ENCODE measurements around the gene RFC5. TPM values are rescaled to one million over a fixed set of nuclear protein-coding genes. Genes with fewer than 3 reads are reported as not detected.
A peak's percentile ranks its signal among the peaks of the same experiment; 100 is the strongest.

The RFC5 gene
- total RNA-seq, 1 donor from 2014 or later, result 22.8 TPM

DNA sequence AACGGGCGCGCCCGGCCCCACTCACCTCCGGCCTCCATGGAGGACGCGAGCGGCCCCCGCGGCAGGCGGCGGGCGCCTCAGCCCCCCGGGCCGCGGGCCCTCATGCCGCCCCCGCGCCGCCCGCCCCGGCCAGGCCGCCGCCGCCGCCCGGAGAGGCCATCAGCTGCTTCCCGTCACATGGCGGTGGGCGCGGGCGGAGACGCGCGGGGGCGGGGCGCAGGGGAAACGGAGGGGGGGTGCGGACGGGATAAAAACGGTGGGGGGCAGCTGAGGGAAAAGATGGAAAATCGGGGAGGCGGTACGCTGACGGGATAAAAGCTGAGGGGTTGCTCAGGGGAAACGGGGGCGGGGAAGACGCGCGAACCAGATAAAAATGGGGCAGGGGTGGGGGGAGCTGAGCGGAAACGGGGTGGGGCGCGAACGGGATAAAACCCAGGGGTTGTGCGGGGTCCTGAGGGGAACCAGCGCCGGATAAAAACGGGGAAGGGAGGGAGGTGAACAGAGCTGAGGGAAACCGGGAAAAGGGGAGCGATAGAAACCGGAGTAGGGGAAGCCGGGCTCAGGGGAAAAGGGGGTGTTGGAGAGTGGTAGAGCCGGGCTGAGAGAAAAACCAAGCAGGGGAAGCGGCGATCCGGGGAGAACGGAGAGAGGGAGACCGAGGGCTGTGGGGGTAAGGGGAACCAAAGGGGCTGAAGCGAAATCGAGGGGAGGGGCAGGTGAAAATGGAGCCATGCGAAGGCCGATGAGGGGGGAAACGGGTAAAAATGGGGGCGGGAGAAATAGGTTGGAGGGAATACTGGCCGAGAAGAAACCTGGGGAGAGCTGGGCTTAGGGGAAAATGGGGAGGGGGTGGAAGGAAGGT lies 44.7 kb downstream of the RFC5 start, which contains the start of gene WSB2:
Gene WSB2, minus strand, starts transcription at position 169 of the 862 bp plus-strand sequence. Its CDS starts 131 bp downstream, at position 38.
- peak within 1 kb of the TSS; percentile 96 for H3K27ac Mint-ChIP-seq
- no peaks in the 10 kb centered on the region for H3K36me3 Mint-ChIP-seq
- peak within 1 kb of the TSS; percentile 87 for H3K4me3 Mint-ChIP-seq
- DNase-seq (ENCODE audit: low spot score in 2 of 2, unreplicated experiment in 2 of 2), result peak; percentile 53 to 55
- H3K9me3 Mint-ChIP-seq, result no peaks in the 10 kb centered on the region
- peaks cover 28% of the 10 kb centered on the region for H3K4me1 Mint-ChIP-seq
- TF ChIP-seq, protein P1, sequence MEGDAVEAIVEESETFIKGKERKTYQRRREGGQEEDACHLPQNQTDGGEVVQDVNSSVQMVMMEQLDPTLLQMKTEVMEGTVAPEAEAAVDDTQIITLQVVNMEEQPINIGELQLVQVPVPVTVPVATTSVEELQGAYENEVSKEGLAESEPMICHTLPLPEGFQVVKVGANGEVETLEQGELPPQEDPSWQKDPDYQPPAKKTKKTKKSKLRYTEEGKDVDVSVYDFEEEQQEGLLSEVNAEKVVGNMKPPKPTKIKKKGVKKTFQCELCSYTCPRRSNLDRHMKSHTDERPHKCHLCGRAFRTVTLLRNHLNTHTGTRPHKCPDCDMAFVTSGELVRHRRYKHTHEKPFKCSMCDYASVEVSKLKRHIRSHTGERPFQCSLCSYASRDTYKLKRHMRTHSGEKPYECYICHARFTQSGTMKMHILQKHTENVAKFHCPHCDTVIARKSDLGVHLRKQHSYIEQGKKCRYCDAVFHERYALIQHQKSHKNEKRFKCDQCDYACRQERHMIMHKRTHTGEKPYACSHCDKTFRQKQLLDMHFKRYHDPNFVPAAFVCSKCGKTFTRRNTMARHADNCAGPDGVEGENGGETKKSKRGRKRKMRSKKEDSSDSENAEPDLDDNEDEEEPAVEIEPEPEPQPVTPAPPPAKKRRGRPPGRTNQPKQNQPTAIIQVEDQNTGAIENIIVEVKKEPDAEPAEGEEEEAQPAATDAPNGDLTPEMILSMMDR (IDR thresholded peaks at IDR 0.05; ENCODE audit: unreplicated experiment), result no peak
- H3K27me3 Mint-ChIP-seq (ENCODE audit: low read depth), result no peaks in the 10 kb centered on the region

DNA sequence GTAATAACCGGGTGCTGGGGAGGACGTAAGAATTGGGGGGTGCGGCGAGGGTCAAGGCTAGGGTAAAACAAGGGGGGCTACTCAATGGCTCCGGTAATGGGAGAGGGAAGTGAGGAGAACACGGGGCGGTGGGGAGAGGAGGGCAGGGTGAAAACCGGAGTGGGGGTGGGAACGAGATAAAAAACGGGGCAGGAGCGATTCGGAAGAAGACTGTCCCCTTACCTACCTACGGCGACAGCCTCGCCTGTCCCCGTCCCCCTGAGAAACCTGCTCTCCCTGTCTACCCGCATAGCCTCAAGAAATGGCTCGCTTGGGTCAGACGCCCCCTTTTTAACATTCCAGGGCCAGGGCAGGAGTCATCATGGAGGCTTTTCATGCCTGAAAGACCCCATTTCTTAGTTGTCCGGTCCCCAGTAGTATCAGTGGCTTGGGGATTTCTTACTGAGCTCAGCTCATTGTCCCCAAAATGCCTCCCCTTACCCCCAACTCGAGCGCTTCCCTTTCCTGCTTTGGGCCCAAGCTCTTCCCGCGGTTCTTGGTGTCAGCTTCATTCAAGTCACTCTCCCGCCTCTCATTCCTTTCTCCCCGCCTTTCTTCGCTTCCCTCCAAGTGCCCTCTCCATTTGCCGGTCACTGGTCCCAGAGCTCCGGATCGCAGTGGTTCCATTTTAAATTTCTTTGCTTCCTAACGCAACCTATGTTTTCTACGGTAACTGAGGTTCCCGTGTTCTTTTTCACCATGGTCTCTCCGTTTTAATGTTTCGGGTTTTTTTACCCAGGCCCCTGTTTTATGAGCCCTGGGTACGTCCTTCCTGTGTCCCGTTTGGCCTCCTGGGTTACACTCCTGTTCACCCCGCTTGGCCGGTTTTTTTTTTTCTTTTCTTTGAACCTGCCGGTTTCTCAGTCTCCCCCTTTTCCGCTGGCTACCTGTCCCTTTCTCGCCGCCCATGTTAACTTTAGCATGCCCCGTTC lies 45.7 kb downstream of the RFC5 start:
- Mint-ChIP-seq H3K36me3 (no peaks in the 10 kb centered on the region), H3K27me3 (ENCODE audit: low read depth) (no peaks in the 10 kb centered on the region), H3K4me3 (peak overlapping the region; percentile 87), H3K9me3 (no peaks in the 10 kb centered on the region), H3K27ac (peak overlapping the region; percentile 96), H3K4me1 (peaks cover 28% of the 10 kb centered on the region)
- TF ChIP-seq, protein P1 (IDR thresholded peaks at IDR 0.05; ENCODE audit: unreplicated experiment), result no peak
- DNase-seq (ENCODE audit: low spot score in 2 of 2, unreplicated experiment in 2 of 2), result peak in 1 of 2 experiments; percentile 42

DNA sequence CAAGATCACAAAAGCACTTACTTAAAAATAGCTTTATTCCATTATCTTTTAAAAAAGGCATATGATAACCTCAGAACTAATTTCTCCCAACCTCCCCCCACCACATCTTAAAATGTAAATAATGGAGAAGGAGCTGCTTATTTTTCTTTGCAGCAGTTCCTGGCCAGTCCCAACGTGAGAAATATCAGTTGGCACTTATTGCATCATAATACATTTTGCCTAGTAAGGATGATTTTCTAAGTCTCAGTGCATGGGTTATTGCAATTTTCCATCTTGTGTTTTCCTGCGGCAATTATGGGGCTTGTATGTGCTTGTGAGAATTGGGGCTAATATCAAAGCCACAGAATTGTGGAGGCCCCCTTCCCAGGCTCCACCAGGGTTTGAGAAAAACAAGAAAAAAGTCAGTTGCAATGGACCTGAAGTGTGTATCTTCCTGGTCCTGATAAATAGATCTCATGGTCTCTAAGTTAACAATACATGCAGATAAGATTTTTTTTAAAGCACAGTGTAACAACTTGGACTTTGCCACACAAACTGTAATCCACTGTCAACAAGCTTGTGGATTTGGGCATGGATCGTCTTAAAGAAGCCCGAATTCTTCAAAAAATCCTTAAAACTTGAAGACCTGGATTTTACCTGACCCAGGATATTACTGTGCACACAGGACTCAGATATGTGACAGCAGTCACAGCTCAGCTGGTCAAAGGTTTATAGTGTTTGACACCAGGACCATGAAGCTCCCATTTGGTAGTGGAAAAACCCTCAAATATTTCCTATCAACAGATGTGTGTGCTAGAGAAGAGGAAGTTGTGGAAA lies 47.3 kb downstream of the RFC5 start:
- peaks cover 1% of the 10 kb centered on the region for H3K36me3 Mint-ChIP-seq
- H3K4me1 Mint-ChIP-seq, result peaks cover 28% of the 10 kb centered on the region
- peak overlapping the region; percentile 87 for H3K4me3 Mint-ChIP-seq
- TF ChIP-seq, protein P1 (IDR thresholded peaks at IDR 0.05; ENCODE audit: unreplicated experiment), result no peak
- peak overlapping the region; percentile 96 for H3K27ac Mint-ChIP-seq
- H3K27me3 Mint-ChIP-seq (ENCODE audit: low read depth), result no peaks in the 10 kb centered on the region
- no peak for DNase-seq (ENCODE audit: low spot score in 2 of 2, unreplicated experiment in 2 of 2)
- no peaks in the 10 kb centered on the region for H3K9me3 Mint-ChIP-seq

DNA sequence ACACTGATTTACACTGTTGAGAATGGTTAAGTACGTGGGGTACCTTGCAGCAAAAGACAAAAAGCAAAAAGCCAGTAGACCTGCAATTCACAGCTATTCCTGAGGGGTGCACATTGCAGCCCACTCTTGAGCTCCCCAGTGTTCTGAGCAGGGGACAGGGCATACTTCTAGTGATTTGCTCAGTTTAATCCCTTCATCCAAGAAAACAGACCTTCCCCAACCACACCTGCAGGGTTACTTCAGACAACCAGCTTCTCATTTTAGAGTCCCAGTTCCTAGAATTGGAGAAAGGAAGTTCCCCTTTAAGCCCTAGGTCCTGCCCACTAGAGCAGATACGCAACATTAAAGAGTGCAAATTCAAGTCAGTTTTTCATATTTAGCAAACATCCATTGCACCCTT lies 48.1 kb downstream of the RFC5 start:
- Mint-ChIP-seq H3K27me3 (ENCODE audit: low read depth) (no peaks in the 10 kb centered on the region), H3K36me3 (peaks cover 1% of the 10 kb centered on the region), H3K4me1 (peaks cover 25% of the 10 kb centered on the region), H3K9me3 (no peaks in the 10 kb centered on the region), H3K4me3 (peak overlapping the region; percentile 13), H3K27ac (no peak overlapping the region)
- TF ChIP-seq, protein P1 (IDR thresholded peaks at IDR 0.05; ENCODE audit: unreplicated experiment), result no peak
- no peak for DNase-seq (ENCODE audit: low spot score in 2 of 2, unreplicated experiment in 2 of 2)

DNA sequence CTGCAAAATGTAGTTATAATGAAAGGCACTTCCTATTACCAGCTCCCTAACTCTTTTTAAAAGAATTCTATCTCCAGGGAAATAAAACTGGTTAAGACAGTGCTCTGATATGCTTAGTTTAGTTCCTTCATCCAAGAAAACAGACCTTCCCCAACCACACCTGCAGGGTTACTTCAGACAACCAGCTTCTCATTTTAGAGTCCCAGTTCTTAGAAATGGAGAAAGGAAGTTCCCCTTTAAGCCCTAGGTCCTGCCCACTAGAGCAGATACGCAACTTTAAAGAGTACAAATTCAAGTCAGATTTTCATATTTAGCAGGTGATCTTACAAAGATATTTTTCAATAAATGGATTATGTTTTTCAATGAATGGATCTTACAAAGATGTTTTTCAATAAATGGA lies 48.9 kb downstream of the RFC5 start:
- peaks cover 1% of the 10 kb centered on the region for H3K36me3 Mint-ChIP-seq
- TF ChIP-seq, protein P1 (IDR thresholded peaks at IDR 0.05; ENCODE audit: unreplicated experiment), result no peak

More for the DNA sequence above, 48.9 kb downstream of the RFC5 start:
- Mint-ChIP-seq H3K4me1 (peaks cover 18% of the 10 kb centered on the region), H3K4me3 (no peak overlapping the region), H3K27ac (no peak overlapping the region), H3K9me3 (no peaks in the 10 kb centered on the region), H3K27me3 (ENCODE audit: low read depth) (no peaks in the 10 kb centered on the region)
- DNase-seq (ENCODE audit: low spot score in 2 of 2, unreplicated experiment in 2 of 2), result no peak

Measured in mesothelial cell of epicardium (in vitro differentiated cells).